Skin of body (tissue), 2 donors: ENCODE data around the gene TTC4. TPM values are rescaled to one million over a fixed set of nuclear protein-coding genes. Genes with fewer than 3 reads are reported as not detected.
"Not testable (repeated sequence)": the region's sequence is repeated elsewhere in the genome, so short reads cannot be mapped to it uniquely, and the experiment has no call there.

Experiments used
- DNase-seq: peaks from one replicate; lab custom pipeline; 2025; lab: John Stamatoyannopoulos, UW
- total RNA-seq: library from RNA; depleted of rRNA; stranded (reverse); fragments of >200 nt; gene quantifications from one replicate; pipeline ENCODE4 v1.2.3, GENCODE V29; 2014

TTC4 gene
- total RNA-seq, 1 donor from 2014 or later: 14.4 TPM

GRCh38 chr1:54748094-54748835 is 32.6 kb downstream of the TTC4 start:
- DNase-seq: no peak

- no peak for DNase-seq
These were observed 34.9 kb downstream of the TTC4 start for GRCh38 chr1:54750596-54750995.

GRCh38 chr1:54751426-54751825 is 35.8 kb downstream of the TTC4 start:
- no peak for DNase-seq

- no peak for DNase-seq
These were observed 38.4 kb downstream of the TTC4 start for GRCh38 chr1:54754045-54754444.

DNA sequence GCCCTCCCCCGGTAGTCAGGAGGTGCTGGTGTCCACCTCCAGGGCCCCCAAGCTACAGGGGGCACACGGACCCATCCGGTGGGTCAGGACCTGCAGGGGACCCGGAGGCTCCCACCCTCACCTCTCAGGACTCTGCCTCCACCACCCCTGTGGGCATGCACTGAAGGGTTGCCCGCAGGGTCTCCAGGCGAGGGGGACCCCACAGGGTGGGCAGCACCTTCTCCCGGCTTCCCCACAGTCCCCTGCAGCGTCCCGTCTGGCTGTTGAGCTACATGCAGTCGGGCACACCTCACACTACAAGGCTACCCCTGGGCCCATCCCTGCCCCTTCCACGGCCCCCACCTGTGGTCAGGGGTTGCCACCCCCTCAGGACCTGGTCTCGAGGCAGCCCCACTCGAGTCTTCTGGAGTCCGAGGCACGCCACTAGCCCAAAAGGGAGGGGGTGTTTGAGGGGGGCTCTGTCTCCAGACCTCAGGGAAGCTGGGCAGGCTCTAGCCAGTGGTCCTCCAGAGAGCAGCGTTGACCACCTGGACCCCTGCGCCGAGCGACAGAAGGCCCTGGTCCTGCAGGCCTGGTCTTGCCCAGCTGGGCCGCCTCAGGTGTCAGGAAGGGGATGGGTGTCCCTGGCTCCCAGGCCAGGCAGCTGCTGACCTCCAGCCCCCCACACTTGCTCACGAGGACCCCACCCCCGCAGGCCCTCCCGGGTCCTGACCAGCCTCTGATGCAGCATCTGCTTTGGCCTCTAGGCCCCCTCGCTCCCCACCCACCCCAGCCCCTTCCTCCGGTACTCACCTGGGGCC is 39.0 kb downstream of the TTC4 start:
- no peak for DNase-seq

GRCh38 chr1:54757833-54758232 is 42.2 kb downstream of the TTC4 start:
- DNase-seq: no peak

GRCh38 chr1:54758678-54759348 is 43.2 kb downstream of the TTC4 start:
- DNase-seq: no peak

GRCh38 chr1:54763816-54764132 is 48.1 kb downstream of the TTC4 start:
- peak; percentile 22 for DNase-seq

DNA sequence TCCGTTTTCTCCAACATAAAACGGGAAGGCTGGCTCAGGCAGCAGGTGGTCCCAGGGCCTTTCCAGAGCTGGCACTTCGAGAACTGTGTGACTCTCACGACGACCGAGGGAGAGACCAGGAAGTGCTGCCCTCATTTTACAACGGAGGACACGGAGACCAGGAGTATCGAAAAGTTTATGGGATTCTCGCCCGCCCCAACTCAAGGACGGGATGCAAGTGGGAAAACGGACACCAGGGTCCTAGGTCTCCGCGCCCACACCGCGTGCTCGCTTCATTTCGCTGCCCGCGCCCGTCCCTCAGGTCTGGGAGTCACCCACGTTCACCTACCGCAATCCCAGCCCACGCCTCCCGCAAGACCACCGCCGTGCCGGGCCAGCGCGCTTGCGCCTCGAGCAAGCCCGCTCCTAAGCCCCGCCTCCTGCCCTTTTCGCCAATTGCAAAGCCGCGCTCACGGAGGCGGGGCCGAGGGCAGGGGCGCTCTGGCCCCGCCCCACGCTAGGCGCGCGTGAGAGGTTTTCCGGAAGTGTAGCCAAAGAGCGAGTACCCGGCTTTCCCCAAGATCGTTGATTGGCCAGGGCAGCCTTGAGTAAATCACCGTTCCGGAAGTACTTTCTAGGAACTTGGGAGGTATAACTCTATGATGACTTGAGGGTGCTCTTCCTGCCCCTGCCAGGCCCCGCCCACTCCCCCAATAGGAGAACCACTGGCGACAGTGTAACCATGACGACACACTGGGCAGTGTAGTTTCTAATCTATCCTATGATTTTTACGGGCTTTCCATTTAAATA is 48.7 kb downstream of the TTC4 start, which contains the start of gene PARS2:
PARS2 (minus strand) TSS at position 391 of the 789 bp plus-strand sequence. CDS start 5,362 bp downstream, outside the sequence.
- DNase-seq: peak; percentile 99

GRCh38 chr1:54764922-54765561 is 49.4 kb downstream of the TTC4 start:
- DNase-seq: no peak

DNA sequence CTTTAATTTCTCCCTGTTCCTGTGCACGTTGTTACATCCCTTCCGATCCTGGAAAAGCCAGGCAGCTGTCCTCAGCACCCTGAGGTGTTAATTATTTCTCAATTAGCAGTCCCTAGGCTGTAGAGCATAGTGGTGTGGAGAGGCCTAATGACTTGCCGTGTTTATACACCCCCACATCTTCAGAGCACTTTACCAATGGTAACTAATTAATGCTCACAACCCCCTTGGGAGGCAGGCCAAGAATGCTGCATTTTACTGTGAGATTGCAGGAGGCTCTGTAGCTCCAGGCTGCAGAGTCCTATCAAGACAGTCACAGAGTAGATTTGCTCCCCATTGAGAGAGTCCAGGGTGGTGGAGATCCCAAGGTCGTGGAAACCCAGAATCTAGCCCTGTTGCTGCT is 51.1 kb downstream of the TTC4 start:
- no peak for DNase-seq

DNA sequence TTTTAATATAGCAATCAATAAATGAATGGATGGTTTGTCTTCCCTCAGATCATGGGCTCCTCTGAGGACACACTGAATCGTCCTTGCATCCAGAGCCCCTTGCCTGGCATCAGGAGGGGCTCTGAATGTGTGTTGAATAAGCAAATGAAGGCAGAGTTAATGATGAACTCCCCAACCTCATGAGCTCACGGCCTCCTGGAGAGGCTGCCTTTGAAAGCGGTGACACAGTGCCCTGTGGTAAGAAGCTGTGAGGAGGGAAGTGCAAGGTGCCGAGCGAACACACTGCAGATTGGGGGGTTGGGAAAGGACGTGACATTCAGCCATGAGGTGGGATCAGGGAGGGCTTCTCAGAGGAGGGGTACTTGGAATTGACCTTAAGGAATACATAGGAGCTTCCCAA is 51.9 kb downstream of the TTC4 start:
- DNase-seq: no peak

GRCh38 chr1:54768093-54768492 is 52.4 kb downstream of the TTC4 start:
- DNase-seq: no peak

- DNase-seq: no peak
These were observed 57.3 kb downstream of the TTC4 start for GRCh38 chr1:54772951-54773350.

- DNase-seq: no peak
These were observed 59.3 kb downstream of the TTC4 start for GRCh38 chr1:54774820-54775498.

- DNase-seq: not testable (repeated sequence)
These were observed 60.4 kb downstream of the TTC4 start for GRCh38 chr1:54775828-54776721.

GRCh38 chr1:54777011-54777410 is 61.4 kb downstream of the TTC4 start:
- DNase-seq: no peak

- DNase-seq: no peak
These were observed 61.8 kb downstream of the TTC4 start for GRCh38 chr1:54777431-54777830.

- no peak for DNase-seq
These were observed 65.5 kb downstream of the TTC4 start for GRCh38 chr1:54781023-54781723.
